NCI-H146 (cell line): ENCODE data around the gene PGF.
"Not testable (repeated sequence)": the region's sequence is repeated elsewhere in the genome, so short reads cannot be mapped to it uniquely, and the experiment has no call there.

ENCODE experiments used
- DNase-seq: peaks from one replicate; lab custom pipeline; 2025; lab: John Stamatoyannopoulos, UW

The PGF gene

GRCh38 chr14:74955229-74956026 is at the start of gene PGF:
TSS of gene PGF (minus strand) at chr14:74955597. CDS start at chr14:74955242, 355 bp downstream.
- DNase-seq: peak; percentile 52

- DNase-seq: no peak
These were observed 48.0 kb upstream of the PGF start for GRCh38 chr14:75003250-75004027.

- peak; percentile 92 for DNase-seq
These were observed 47.2 kb upstream of the PGF start, which contains the start of gene EIF2B2 for GRCh38 chr14:75002392-75003249. TSS of gene EIF2B2 (plus strand) at chr14:75002921. CDS start at chr14:75002991, 70 bp downstream.

- DNase-seq: no peak
These were observed 46.5 kb upstream of the PGF start for GRCh38 chr14:75001899-75002298.

GRCh38 chr14:75001261-75001660 is 45.9 kb upstream of the PGF start:
- no peak for DNase-seq

- DNase-seq: not testable (repeated sequence)
These were observed 40.4 kb upstream of the PGF start for GRCh38 chr14:74995781-74996180.

GRCh38 chr14:74994182-74994581 is 38.8 kb upstream of the PGF start:
- not testable (repeated sequence) for DNase-seq

- no peak for DNase-seq
These were observed 33.6 kb upstream of the PGF start for GRCh38 chr14:74988993-74989392.

GRCh38 chr14:74988131-74988530 is 32.7 kb upstream of the PGF start:
- DNase-seq: no peak

GRCh38 chr14:74985806-74986205 is 30.4 kb upstream of the PGF start:
- no peak for DNase-seq

GRCh38 chr14:74985028-74985310 is 29.6 kb upstream of the PGF start:
- no peak for DNase-seq

- no peak for DNase-seq
These were observed 29.0 kb upstream of the PGF start for GRCh38 chr14:74984236-74985027.

GRCh38 chr14:74983343-74983742 is 27.9 kb upstream of the PGF start:
- no peak for DNase-seq

- no peak for DNase-seq
These were observed 27.3 kb upstream of the PGF start for GRCh38 chr14:74982661-74983060.

GRCh38 chr14:74981833-74982232 is 26.4 kb upstream of the PGF start:
- no peak for DNase-seq

- no peak for DNase-seq
These were observed 26.0 kb upstream of the PGF start for GRCh38 chr14:74981462-74981782.

GRCh38 chr14:74980731-74981461 is 25.5 kb upstream of the PGF start:
- DNase-seq: peak; percentile 59

GRCh38 chr14:74980398-74980730 is 25.0 kb upstream of the PGF start:
- DNase-seq: peak; percentile 28

- DNase-seq: peak; percentile 72
These were observed 24.3 kb upstream of the PGF start for GRCh38 chr14:74979442-74980397.

- DNase-seq: no peak
These were observed 23.6 kb upstream of the PGF start for GRCh38 chr14:74979029-74979428.
